ENCODE measurements around the gene GNG10.

GNG10 gene

GRCh38 chr9:111657051-111657450, 4.4 kb upstream of the GNG10 start:
- no peaks in the 10 kb centered on the region for H3K4me1 ChIP-seq (ENCODE audit: control insufficient read depth, low read depth, low read length)
- no peak overlapping the region for H3K23ac ChIP-seq (ENCODE audit: low read length)
- no peak overlapping the region for H3K4me2 ChIP-seq (ENCODE audit: low read length)
- H3K9ac ChIP-seq (ENCODE audit: low read length): no peak overlapping the region
- no peak overlapping the region for H3K4me3 ChIP-seq (ENCODE audit: low read length)
- WGBS (ENCODE audit: extremely low coverage, insufficient coverage, low lambda C conversion rate): no CpG with 5 or more reads among the region's 6 CpGs
- H2BK5ac ChIP-seq (ENCODE audit: low read length): no peak overlapping the region
- H4K8ac ChIP-seq (ENCODE audit: low read depth, low read length): no peak overlapping the region
- no peaks in the 10 kb centered on the region for H3K79me1 ChIP-seq (ENCODE audit: low read length)
- DNase-seq: peak; percentile 30
- no peak overlapping the region for H4K5ac ChIP-seq (ENCODE audit: low read length)
- no peak overlapping the region for H3K4ac ChIP-seq (ENCODE audit: low read depth, low read length)
- H3K79me2 ChIP-seq (ENCODE audit: control insufficient read depth, insufficient read depth, low read length): peaks cover 1% of the 10 kb centered on the region
- H2BK15ac ChIP-seq (replicated peaks; ENCODE audit: low read depth): no peak overlapping the region
- no peak overlapping the region for H3K18ac ChIP-seq (ENCODE audit: low read length)
- H2AK5ac ChIP-seq (ENCODE audit: low read length): no peak overlapping the region
- no peaks in the 10 kb centered on the region for H3K27me3 ChIP-seq (ENCODE audit: insufficient read depth, low read length, poor library complexity)
- H2BK120ac ChIP-seq (ENCODE audit: low read depth, low read length): no peak overlapping the region
- H3K27ac ChIP-seq (ENCODE audit: low read depth, low read length): no peak overlapping the region
- H3K56ac ChIP-seq (ENCODE audit: low read length): no peak overlapping the region
- H3K36me3 ChIP-seq (ENCODE audit: control insufficient read depth, insufficient read depth, low read length): peaks cover 1% of the 10 kb centered on the region

DNA sequence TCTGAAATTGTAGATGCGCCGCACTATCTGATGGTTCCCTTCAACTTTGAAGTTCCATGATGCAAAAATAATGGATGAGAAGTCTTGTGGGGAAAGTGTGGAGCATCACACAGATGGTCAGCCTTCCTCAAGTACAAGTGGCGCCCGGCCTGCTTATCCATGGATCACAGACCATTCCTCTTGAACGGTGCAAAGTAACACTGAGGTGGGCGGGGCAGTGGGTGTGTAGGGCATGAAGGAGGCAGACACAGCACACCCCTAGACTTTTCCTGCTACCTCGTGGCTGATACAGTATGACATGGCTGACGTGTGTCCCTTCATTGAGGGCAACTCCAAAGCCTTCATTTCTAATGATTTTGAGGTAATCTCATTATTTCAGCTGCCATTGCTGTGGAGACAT, 2.5 kb upstream of the GNG10 start:
- H3K56ac ChIP-seq (ENCODE audit: low read length): no peak overlapping the region
- H3K27me3 ChIP-seq (ENCODE audit: insufficient read depth, low read length, poor library complexity): no peaks in the 10 kb centered on the region
- H3K4me1 ChIP-seq (ENCODE audit: control insufficient read depth, low read depth, low read length): peaks cover 5% of the 10 kb centered on the region
- no peak overlapping the region for H4K5ac ChIP-seq (ENCODE audit: low read length)
- DNase-seq: no peak
- WGBS (ENCODE audit: extremely low coverage, insufficient coverage, low lambda C conversion rate): no CpG with 5 or more reads among the region's 8 CpGs
- H3K4me2 ChIP-seq (ENCODE audit: low read length): no peak overlapping the region
- H3K18ac ChIP-seq (ENCODE audit: low read length): no peak overlapping the region
- no peak overlapping the region for H4K8ac ChIP-seq (ENCODE audit: low read depth, low read length)
- H2BK15ac ChIP-seq (replicated peaks; ENCODE audit: low read depth): no peak overlapping the region
- H3K79me2 ChIP-seq (ENCODE audit: control insufficient read depth, insufficient read depth, low read length): peaks cover 4% of the 10 kb centered on the region
- no peak overlapping the region for H2AK5ac ChIP-seq (ENCODE audit: low read length)
- no peak overlapping the region for H2BK120ac ChIP-seq (ENCODE audit: low read depth, low read length)
- no peak overlapping the region for H3K4me3 ChIP-seq (ENCODE audit: low read length)
- H3K4ac ChIP-seq (ENCODE audit: low read depth, low read length): no peak overlapping the region
- H3K9ac ChIP-seq (ENCODE audit: low read length): no peak overlapping the region
- H3K27ac ChIP-seq (ENCODE audit: low read depth, low read length): no peak overlapping the region
- no peak overlapping the region for H3K23ac ChIP-seq (ENCODE audit: low read length)
- H2BK5ac ChIP-seq (ENCODE audit: low read length): no peak overlapping the region
- no peaks in the 10 kb centered on the region for H3K79me1 ChIP-seq (ENCODE audit: low read length)
- H3K36me3 ChIP-seq (ENCODE audit: control insufficient read depth, insufficient read depth, low read length): peaks cover 1% of the 10 kb centered on the region

GRCh38 chr9:111659691-111660090, 1.7 kb upstream of the GNG10 start:
- Histone ChIP-seq H3K27ac (ENCODE audit: low read depth, low read length) (no peak overlapping the region), H3K4me3 (ENCODE audit: low read length) (no peak overlapping the region), H2BK5ac (ENCODE audit: low read length) (no peak overlapping the region), H3K9ac (ENCODE audit: low read length) (no peak overlapping the region), H3K4me2 (ENCODE audit: low read length) (no peak overlapping the region), H2BK120ac (ENCODE audit: low read depth, low read length) (no peak overlapping the region), H3K36me3 (ENCODE audit: control insufficient read depth, insufficient read depth, low read length) (no peaks in the 10 kb centered on the region), H3K79me2 (ENCODE audit: control insufficient read depth, insufficient read depth, low read length) (peaks cover 11% of the 10 kb centered on the region), H3K56ac (ENCODE audit: low read length) (no peak overlapping the region), H3K18ac (ENCODE audit: low read length) (no peak overlapping the region), H3K23ac (ENCODE audit: low read length) (no peak overlapping the region), H3K4ac (ENCODE audit: low read depth, low read length) (no peak overlapping the region), H4K8ac (ENCODE audit: low read depth, low read length) (no peak overlapping the region), H3K4me1 (ENCODE audit: control insufficient read depth, low read depth, low read length) (peaks cover 5% of the 10 kb centered on the region), H2AK5ac (ENCODE audit: low read length) (no peak overlapping the region), H2BK15ac (replicated peaks; ENCODE audit: low read depth) (no peak overlapping the region), H3K27me3 (ENCODE audit: insufficient read depth, low read length, poor library complexity) (no peaks in the 10 kb centered on the region), H4K5ac (ENCODE audit: low read length) (no peak overlapping the region), H3K79me1 (ENCODE audit: low read length) (peaks cover 6% of the 10 kb centered on the region)
- DNase-seq: no peak
- no CpG with 5 or more reads among the region's 3 CpGs for whole genome bisulfite sequencing (ENCODE audit: extremely low coverage, insufficient coverage, low lambda C conversion rate)

DNA sequence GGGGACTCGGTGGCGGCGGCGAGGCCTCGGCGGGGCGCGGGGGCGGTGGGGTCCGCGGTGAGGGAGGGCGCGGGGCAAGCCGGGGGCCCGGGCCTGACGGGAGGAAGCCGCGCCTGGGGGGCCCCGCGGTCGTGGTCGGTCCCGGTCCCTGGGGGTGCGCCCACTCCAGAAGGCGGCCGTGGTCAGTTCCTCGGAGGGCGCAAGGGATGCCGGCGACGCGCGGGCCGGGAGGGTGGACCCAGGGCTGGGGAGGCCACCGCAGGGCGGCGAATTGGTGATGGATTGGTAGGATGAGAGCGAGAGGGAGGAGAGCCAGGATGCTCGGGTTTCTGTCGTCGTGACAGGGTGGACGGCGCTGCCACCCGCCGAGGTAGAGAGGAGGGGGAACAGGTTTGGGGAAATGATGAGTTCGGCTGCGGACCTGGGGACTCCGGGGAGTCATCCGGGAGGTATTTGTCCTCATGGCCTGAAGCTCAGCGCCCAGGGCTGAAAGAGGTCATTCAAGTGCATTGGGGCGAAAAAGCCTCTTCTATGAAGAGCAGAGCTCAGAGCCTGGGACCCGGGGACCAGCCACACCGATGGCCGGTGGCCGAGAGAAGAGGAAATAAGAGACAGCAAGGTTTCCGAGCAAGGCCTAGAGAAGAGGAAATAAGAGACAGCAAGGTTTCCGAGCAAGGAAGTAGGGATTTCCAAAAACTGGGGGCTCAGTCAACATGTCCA, 557 bp downstream of the GNG10 start:
- Histone ChIP-seq H3K18ac (ENCODE audit: low read length) (peak overlapping the region; percentile 92), H3K79me2 (ENCODE audit: control insufficient read depth, insufficient read depth, low read length) (peaks cover 15% of the 10 kb centered on the region), H3K23ac (ENCODE audit: low read length) (peak overlapping the region; percentile 60), H3K27ac (ENCODE audit: low read depth, low read length) (peak overlapping the region; percentile 63), H3K56ac (ENCODE audit: low read length) (peak overlapping the region; percentile 91), H3K4ac (ENCODE audit: low read depth, low read length) (peak overlapping the region; percentile 66), H4K5ac (ENCODE audit: low read length) (no peak overlapping the region), H2BK15ac (replicated peaks; ENCODE audit: low read depth) (no peak overlapping the region), H3K4me2 (ENCODE audit: low read length) (peak overlapping the region; percentile 78), H3K4me3 (ENCODE audit: low read length) (peak overlapping the region; percentile 66), H2BK120ac (ENCODE audit: low read depth, low read length) (no peak overlapping the region), H3K9ac (ENCODE audit: low read length) (peak overlapping the region; percentile 78), H2AK5ac (ENCODE audit: low read length) (no peak overlapping the region), H4K8ac (ENCODE audit: low read depth, low read length) (no peak overlapping the region), H2BK5ac (ENCODE audit: low read length) (peak overlapping the region; percentile 33), H3K36me3 (ENCODE audit: control insufficient read depth, insufficient read depth, low read length) (no peaks in the 10 kb centered on the region), H3K27me3 (ENCODE audit: insufficient read depth, low read length, poor library complexity) (no peaks in the 10 kb centered on the region), H3K79me1 (ENCODE audit: low read length) (peaks cover 10% of the 10 kb centered on the region), H3K4me1 (ENCODE audit: control insufficient read depth, low read depth, low read length) (peaks cover 5% of the 10 kb centered on the region)
- WGBS (ENCODE audit: extremely low coverage, insufficient coverage, low lambda C conversion rate): no CpG with 5 or more reads among the region's 57 CpGs
- peak; percentile 68 for DNase-seq

DNA sequence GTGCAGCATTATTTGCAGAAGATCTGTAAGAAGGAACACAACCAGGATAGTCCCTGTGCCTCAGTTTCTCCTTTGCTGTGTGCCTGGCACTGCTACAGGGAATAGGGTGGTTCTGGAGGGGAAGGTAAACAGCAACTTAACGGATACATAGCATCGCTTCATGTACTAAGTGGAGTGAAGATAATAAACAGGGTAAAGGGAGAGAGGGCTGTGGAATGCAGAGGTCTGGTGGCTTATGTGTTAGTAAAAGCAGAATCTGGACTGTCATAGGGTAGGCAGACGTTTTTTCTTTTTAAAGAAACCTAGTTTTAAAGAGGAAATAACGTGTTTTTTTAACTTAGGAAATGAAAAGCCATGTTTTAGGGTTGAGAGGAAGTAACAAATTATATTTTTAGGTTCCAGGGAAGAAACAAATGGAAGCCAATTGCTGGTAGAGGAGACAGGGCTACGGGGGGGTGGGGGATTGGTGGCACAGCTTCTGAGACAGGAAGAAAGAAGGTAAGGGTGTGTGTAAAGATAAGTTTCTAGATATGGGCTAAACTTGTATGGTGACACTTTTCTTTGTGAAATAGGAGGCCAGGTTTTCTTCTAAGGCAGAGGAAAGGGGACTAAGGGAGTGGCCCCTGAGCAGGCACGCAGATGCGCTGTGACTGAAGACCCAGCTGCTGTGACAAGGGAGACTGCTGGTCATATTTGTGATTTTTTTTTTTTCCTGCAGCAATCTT, 1.3 kb downstream of the GNG10 start:
- Histone ChIP-seq H3K4me3 (ENCODE audit: low read length) (peak overlapping the region; percentile 66), H3K79me2 (ENCODE audit: control insufficient read depth, insufficient read depth, low read length) (peaks cover 15% of the 10 kb centered on the region), H2BK120ac (ENCODE audit: low read depth, low read length) (no peak overlapping the region), H3K79me1 (ENCODE audit: low read length) (peaks cover 10% of the 10 kb centered on the region), H2AK5ac (ENCODE audit: low read length) (no peak overlapping the region), H3K18ac (ENCODE audit: low read length) (peak overlapping the region; percentile 81), H2BK15ac (replicated peaks; ENCODE audit: low read depth) (no peak overlapping the region), H3K23ac (ENCODE audit: low read length) (no peak overlapping the region), H3K56ac (ENCODE audit: low read length) (peak overlapping the region; percentile 91), H3K4me2 (ENCODE audit: low read length) (peak overlapping the region; percentile 78), H3K27ac (ENCODE audit: low read depth, low read length) (peak overlapping the region; percentile 72), H3K9ac (ENCODE audit: low read length) (peak overlapping the region; percentile 78), H3K4me1 (ENCODE audit: control insufficient read depth, low read depth, low read length) (peaks cover 5% of the 10 kb centered on the region), H2BK5ac (ENCODE audit: low read length) (peak overlapping the region; percentile 31), H3K36me3 (ENCODE audit: control insufficient read depth, insufficient read depth, low read length) (no peaks in the 10 kb centered on the region), H4K5ac (ENCODE audit: low read length) (no peak overlapping the region), H3K27me3 (ENCODE audit: insufficient read depth, low read length, poor library complexity) (no peaks in the 10 kb centered on the region), H4K8ac (ENCODE audit: low read depth, low read length) (no peak overlapping the region), H3K4ac (ENCODE audit: low read depth, low read length) (no peak overlapping the region)
- no CpG with 5 or more reads among the region's 7 CpGs for WGBS (ENCODE audit: extremely low coverage, insufficient coverage, low lambda C conversion rate)
- DNase-seq: peak; percentile 27
